ENCODE results near the gene NAALADL2. TPM values are rescaled to one million over a fixed set of nuclear protein-coding genes. Genes with fewer than 3 reads are reported as not detected.

Gene NAALADL2
- total and polyA plus RNA-seq, 2 of the 8 experiments (the other 6 are each of a cell fraction or from before 2014, with no cell fraction given) = 0.12 to 0.22 TPM

DNA sequence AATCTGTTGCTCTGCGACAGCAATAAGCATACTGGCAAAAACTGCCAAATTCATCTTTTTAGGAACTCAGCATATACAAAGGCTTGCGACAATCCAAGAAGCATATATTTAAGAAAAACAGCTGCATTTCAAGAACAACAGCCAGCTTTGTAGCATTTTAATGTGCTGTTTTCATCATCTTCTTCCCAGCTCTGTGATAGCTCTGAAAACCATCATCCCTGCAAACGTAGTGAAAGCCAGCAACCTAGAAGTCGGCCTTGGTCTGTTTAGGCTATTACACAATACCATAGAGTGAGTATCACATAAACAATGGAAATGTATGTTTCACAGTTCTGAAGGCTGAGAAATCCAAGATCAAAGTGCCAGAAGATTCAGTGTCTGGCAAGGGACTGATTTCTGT lies 187.5 kb downstream of the NAALADL2 start:
- H3K4ac ChIP-seq (replicated peaks; ENCODE audit: insufficient read length, low read depth, low read length) = no peak overlapping the region
- no peak overlapping the region for H3K27ac ChIP-seq (ENCODE audit: low read depth, low read length)
- H3K9ac ChIP-seq (replicated peaks in 1 of 4; ENCODE audit: extremely low read depth in 1 of 4, low read depth in 3 of 4, low read length in 3 of 4) = no peak overlapping the region
- H3K27me3 ChIP-seq (replicated peaks in 1 of 4; ENCODE audit: control insufficient read depth in 3 of 4, extremely low read depth in 1 of 4, insufficient read depth in 3 of 4, low read length in 3 of 4) = peaks cover 0 to 1% (median 0%) of the 10 kb centered on the region in 4 experiments; a peak in 1 of 7 replicates
- ChIA-PET POLR2A (ENCODE audit: partially characterized antibody) (no interaction called here), CTCF (ENCODE audit: partially characterized antibody) (interaction anchor here (0.6 kb wide), 1 partner anchor 15 kb away, joined by 3 read pairs; no protein-coding TSS in a partner anchor)
- no peak overlapping the region for H3K14ac ChIP-seq (ENCODE audit: insufficient read length)
- H3K79me1 ChIP-seq (ENCODE audit: low read depth, low read length) = no peaks in the 10 kb centered on the region
- no peaks in the 10 kb centered on the region for H3K23me2 ChIP-seq (ENCODE audit: low read depth, low read length)
- peaks cover 0 to 15% (median 3%) of the 10 kb centered on the region in 4 experiments; a peak in 3 of 8 replicates for H3K36me3 ChIP-seq (ENCODE audit: control insufficient read depth in 2 of 4, insufficient read depth in 4 of 4, low read length in 3 of 4)
- no peak overlapping the region for H2BK15ac ChIP-seq (ENCODE audit: low read length)
- H2AK5ac ChIP-seq (ENCODE audit: low read depth, low read length) = no peak overlapping the region
- WGBS, 2 experiments (ENCODE audit: extremely low coverage in 1 of 2, insufficient coverage in 1 of 2, insufficient read length in 1 of 2, insufficient replicate concordance in 2 of 2, low coverage in 1 of 2, low lambda C conversion rate in 2 of 2, missing lambda C conversion rate in 1 of 2) = 96% methylated on average over 4 of the region's 4 CpGs; no CpG with 5 or more reads in 1 of the 2 experiments
- H3K18ac ChIP-seq (ENCODE audit: extremely low read depth, low read length) = no peak overlapping the region
- no peaks in the 10 kb centered on the region for H3K79me2 ChIP-seq (ENCODE audit: control insufficient read depth in 1 of 2, insufficient read depth in 2 of 2, low read length in 2 of 2)
- H3K4me3 ChIP-seq (ENCODE audit: extremely low read depth in 1 of 4, insufficient read depth in 2 of 4, low read depth in 3 of 4, low read length in 4 of 4) = no peak overlapping the region
- H4K20me1 ChIP-seq (replicated peaks in 1 of 2; ENCODE audit: control insufficient read depth in 1 of 2, insufficient read depth in 2 of 2, low read length in 2 of 2) = no peaks in the 10 kb centered on the region
- H4K5ac ChIP-seq (ENCODE audit: insufficient read length, low read depth, low read length) = no peak overlapping the region
- no peak overlapping the region for H3K56ac ChIP-seq (replicated peaks; ENCODE audit: insufficient read length, low read depth, low read length)
- no peak overlapping the region for H4K91ac ChIP-seq (replicated peaks; ENCODE audit: insufficient read length, low read length)
- no peak overlapping the region for H2BK12ac ChIP-seq (ENCODE audit: low read depth, low read length)
- H3K9me3 ChIP-seq (ENCODE audit: insufficient read depth in 2 of 2, low read depth in 1 of 2, low read length in 1 of 2) = peaks cover 10 to 12% of the 10 kb centered on the region in 2 experiments; a peak in 3 of 4 replicates
- no peaks in the 10 kb centered on the region for H3K4me1 ChIP-seq (replicated peaks in 1 of 4; ENCODE audit: control insufficient read depth in 3 of 4, insufficient read depth in 4 of 4, low read length in 3 of 4)
- H2BK20ac ChIP-seq (ENCODE audit: low read length) = no peak overlapping the region
- H2AFZ ChIP-seq (ENCODE audit: low read length) = no peak overlapping the region
- no peak for DNase-seq (ENCODE audit: low read depth in 1 of 2, low spot score in 2 of 2)
- no peak overlapping the region for H3K23ac ChIP-seq (ENCODE audit: insufficient read length)
- H2BK5ac ChIP-seq (ENCODE audit: low read depth, low read length) = no peak overlapping the region
- H3K4me2 ChIP-seq (ENCODE audit: insufficient read depth in 1 of 2, low read depth in 2 of 2, low read length in 2 of 2) = no peak overlapping the region
- H2BK120ac ChIP-seq (replicated peaks; ENCODE audit: low read depth, low read length) = no peak overlapping the region
- FAIRE-seq = no peak
- no peak overlapping the region for H4K8ac ChIP-seq (ENCODE audit: extremely low read depth, insufficient read depth, low read length)
- no peak for TF ChIP-seq SAP30 (IDR thresholded peaks at IDR 0.05; ENCODE audit: insufficient read depth, insufficient replicate concordance, low read length)
